ENCODE results near the gene EED. TPM values are rescaled to one million over a fixed set of nuclear protein-coding genes. Genes with fewer than 3 reads are reported as not detected.

The EED gene
- 15.8 and 17.8 TPM in 2 replicates for total RNA-seq (2014; rRNA removed; shearing (Covaris generic))
- polyA plus RNA-seq (2015; cell fraction: cytosol; rRNA removed), result 11.1 and 12.7 TPM in 2 replicates
- 35.5 and 41.5 TPM in 2 replicates for polyA plus RNA-seq (2015; cell fraction: nucleus; rRNA removed)

- DNase-seq (ENCODE audit: low read depth, low spot score), result peak; percentile 90
- in situ Hi-C loops (cut with HindIII; ENCODE audit: low pct_unique_long_range_greater_than_20kb, low sequenced_read_pairs), result no loop called here
Measured at GRCh38 chr11:86244522-86245368, at the start of gene EED. EED (plus strand) TSS chr11:86244753; CDS start chr11:86245230, 477 bp downstream.

GRCh38 chr11:86194998-86195397 lies 49.6 kb upstream of the EED start:
- in situ Hi-C loops (cut with HindIII; ENCODE audit: low pct_unique_long_range_greater_than_20kb, low sequenced_read_pairs), result no loop called here
- no peak for DNase-seq (ENCODE audit: low read depth, low spot score)

GRCh38 chr11:86196085-86196696 lies 48.4 kb upstream of the EED start:
- no peak for DNase-seq (ENCODE audit: low read depth, low spot score)
- in situ Hi-C loops (cut with HindIII; ENCODE audit: low pct_unique_long_range_greater_than_20kb, low sequenced_read_pairs), result no loop called here

- in situ Hi-C loops (cut with HindIII; ENCODE audit: low pct_unique_long_range_greater_than_20kb, low sequenced_read_pairs), result no loop called here
- no peak for DNase-seq (ENCODE audit: low read depth, low spot score)
Measured at GRCh38 chr11:86196913-86197312, 47.6 kb upstream of the EED start.

- in situ Hi-C loops (cut with HindIII; ENCODE audit: low pct_unique_long_range_greater_than_20kb, low sequenced_read_pairs), result no loop called here
- no peak for DNase-seq (ENCODE audit: low read depth, low spot score)
Measured at GRCh38 chr11:86197448-86197847, 47.1 kb upstream of the EED start.

GRCh38 chr11:86198139-86198538 lies 46.4 kb upstream of the EED start:
- in situ Hi-C loops (cut with HindIII; ENCODE audit: low pct_unique_long_range_greater_than_20kb, low sequenced_read_pairs), result no loop called here
- no peak for DNase-seq (ENCODE audit: low read depth, low spot score)

GRCh38 chr11:86199354-86199753 lies 45.2 kb upstream of the EED start:
- in situ Hi-C loops (cut with HindIII; ENCODE audit: low pct_unique_long_range_greater_than_20kb, low sequenced_read_pairs), result no loop called here
- DNase-seq (ENCODE audit: low read depth, low spot score), result no peak

GRCh38 chr11:86201371-86201884 lies 43.1 kb upstream of the EED start:
- in situ Hi-C loops (cut with HindIII; ENCODE audit: low pct_unique_long_range_greater_than_20kb, low sequenced_read_pairs), result no loop called here

GRCh38 chr11:86202013-86202336 lies 42.6 kb upstream of the EED start:
- in situ Hi-C loops (cut with HindIII; ENCODE audit: low pct_unique_long_range_greater_than_20kb, low sequenced_read_pairs), result no loop called here
- DNase-seq (ENCODE audit: low read depth, low spot score), result no peak

More at GRCh38 chr11:86201371-86201884, 43.1 kb upstream of the EED start:
- DNase-seq (ENCODE audit: low read depth, low spot score), result no peak

- DNase-seq (ENCODE audit: low read depth, low spot score), result no peak
- in situ Hi-C loops (cut with HindIII; ENCODE audit: low pct_unique_long_range_greater_than_20kb, low sequenced_read_pairs), result no loop called here
Measured at GRCh38 chr11:86204356-86204755, 40.2 kb upstream of the EED start.

- in situ Hi-C loops (cut with HindIII; ENCODE audit: low pct_unique_long_range_greater_than_20kb, low sequenced_read_pairs), result no loop called here
- no peak for DNase-seq (ENCODE audit: low read depth, low spot score)
Measured at GRCh38 chr11:86205421-86206336, 38.9 kb upstream of the EED start.

GRCh38 chr11:86206337-86206695 lies 38.2 kb upstream of the EED start:
- in situ Hi-C loops (cut with HindIII; ENCODE audit: low pct_unique_long_range_greater_than_20kb, low sequenced_read_pairs), result no loop called here
- DNase-seq (ENCODE audit: low read depth, low spot score), result no peak

- no peak for DNase-seq (ENCODE audit: low read depth, low spot score)
- in situ Hi-C loops (cut with HindIII; ENCODE audit: low pct_unique_long_range_greater_than_20kb, low sequenced_read_pairs), result no loop called here
Measured at GRCh38 chr11:86207413-86207812, 37.1 kb upstream of the EED start.

- in situ Hi-C loops (cut with HindIII; ENCODE audit: low pct_unique_long_range_greater_than_20kb, low sequenced_read_pairs), result no loop called here
- no peak for DNase-seq (ENCODE audit: low read depth, low spot score)
Measured at GRCh38 chr11:86208572-86208971, 36.0 kb upstream of the EED start.

GRCh38 chr11:86209806-86210657 lies 34.5 kb upstream of the EED start:
- in situ Hi-C loops (cut with HindIII; ENCODE audit: low pct_unique_long_range_greater_than_20kb, low sequenced_read_pairs), result no loop called here

GRCh38 chr11:86210898-86211297 lies 33.7 kb upstream of the EED start:
- in situ Hi-C loops (cut with HindIII; ENCODE audit: low pct_unique_long_range_greater_than_20kb, low sequenced_read_pairs), result no loop called here

More at GRCh38 chr11:86209806-86210657, 34.5 kb upstream of the EED start:
- DNase-seq (ENCODE audit: low read depth, low spot score), result no peak

GRCh38 chr11:86211619-86212018 lies 32.9 kb upstream of the EED start:
- no peak for DNase-seq (ENCODE audit: low read depth, low spot score)
- in situ Hi-C loops (cut with HindIII; ENCODE audit: low pct_unique_long_range_greater_than_20kb, low sequenced_read_pairs), result no loop called here

More at GRCh38 chr11:86210898-86211297, 33.7 kb upstream of the EED start:
- DNase-seq (ENCODE audit: low read depth, low spot score), result no peak
